Left renal cortex interstitium (tissue), 4 donors: ENCODE measurements around the gene SDR39U1. TPM values are rescaled to one million over a fixed set of nuclear protein-coding genes. Genes with fewer than 3 reads are reported as not detected.
A peak's percentile ranks its signal among the peaks of the same experiment; 100 is the strongest.

Experiments
- DNase-seq, 4 donors: peaks; one replicate each; pipeline ENCODE4 v3.0.0-alpha.2; 2013; ENCODE audit warnings: low read depth in 4 of 4, low spot score in 2 of 4, missing footprints in 1 of 4
- polyA plus RNA-seq, 4 donors: library from polyadenylated mRNA; unstranded; fragments of 120-200 nt; gene quantifications; one replicate each; pipeline ENCODE4 v1.2.1, GENCODE V29; 2013; ENCODE audit not compliant: insufficient read length in 4 of 4

The SDR39U1 gene
- polyA plus RNA-seq, 4 donors, result 49.6 to 92.1 (median 72.5) TPM

GRCh38 chr14:24414077-24414476, 28.5 kb downstream of the SDR39U1 start:
- DNase-seq, result no peak

DNA sequence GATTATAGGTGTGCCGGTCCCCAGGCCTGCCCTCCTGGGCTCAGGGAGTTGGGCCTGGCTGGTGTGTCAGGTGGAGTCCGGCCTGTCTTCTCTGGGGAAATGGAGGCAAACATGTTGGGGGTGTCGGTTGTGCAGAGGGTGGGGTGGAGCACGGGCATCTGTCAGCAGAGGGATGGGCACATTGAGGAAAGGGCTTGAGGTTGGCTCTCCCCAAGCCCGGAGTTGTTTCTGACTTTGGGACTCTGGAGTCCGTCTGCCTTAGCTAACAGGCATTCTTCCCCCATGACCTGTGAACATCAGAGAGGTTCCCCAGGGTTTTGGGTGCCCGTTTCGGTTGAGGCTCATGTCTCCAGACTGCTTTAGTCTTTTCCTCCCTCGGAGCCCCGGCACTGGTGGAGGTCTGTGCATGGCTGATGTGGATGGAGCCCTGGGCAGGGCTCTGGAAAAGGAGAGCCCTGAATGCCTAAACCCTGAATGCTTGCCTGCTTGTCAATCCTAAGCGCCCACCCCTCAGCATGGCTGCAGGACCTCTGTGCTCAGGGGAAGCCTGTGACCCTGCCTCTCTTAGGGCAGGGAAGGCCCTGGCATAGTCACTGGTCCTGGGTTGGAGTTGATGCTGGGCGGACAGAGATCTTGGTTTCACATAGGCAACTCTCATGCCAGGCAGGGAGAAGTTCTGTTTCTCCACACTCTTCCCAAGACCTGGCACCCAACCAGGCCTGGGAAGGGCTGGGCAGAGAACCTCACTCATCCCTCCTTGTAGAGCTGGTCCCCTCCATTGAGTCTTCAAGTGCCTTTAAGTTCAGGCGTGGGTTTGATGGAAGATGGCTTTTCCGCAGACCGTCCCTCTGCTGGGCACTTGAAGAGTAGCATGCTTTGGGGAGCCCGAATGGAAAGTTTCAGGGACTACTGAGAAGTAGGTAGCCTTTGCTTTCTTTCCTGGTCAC, 30.9 kb downstream of the SDR39U1 start:
- no peak for DNase-seq

GRCh38 chr14:24409956-24410355, 32.6 kb downstream of the SDR39U1 start:
- DNase-seq, result no peak

GRCh38 chr14:24409192-24409591, 33.4 kb downstream of the SDR39U1 start:
- DNase-seq, result no peak

DNA sequence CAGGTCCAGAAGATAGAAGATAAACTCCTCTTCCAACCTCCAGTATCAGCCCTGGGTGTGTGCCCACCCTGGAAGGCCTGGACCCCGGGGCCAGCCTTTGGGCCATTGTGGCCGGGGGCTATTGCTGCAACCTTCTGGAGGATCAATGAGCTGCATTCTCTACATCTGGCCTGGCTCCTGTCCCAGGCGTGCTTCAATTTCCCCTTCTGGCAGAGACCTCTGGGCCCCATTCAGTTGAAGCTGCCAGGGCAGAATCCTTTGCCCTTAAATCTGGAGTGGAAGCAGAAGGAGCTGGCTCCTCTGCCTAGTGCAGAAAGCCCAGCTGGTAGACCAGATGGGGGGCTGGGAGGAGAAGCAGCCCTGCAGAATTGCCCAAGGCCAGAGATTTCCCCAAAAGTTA, 33.8 kb downstream of the SDR39U1 start:
- DNase-seq, result no peak

- no peak for DNase-seq
Measured at GRCh38 chr14:24407608-24408325, 34.8 kb downstream of the SDR39U1 start.

DNA sequence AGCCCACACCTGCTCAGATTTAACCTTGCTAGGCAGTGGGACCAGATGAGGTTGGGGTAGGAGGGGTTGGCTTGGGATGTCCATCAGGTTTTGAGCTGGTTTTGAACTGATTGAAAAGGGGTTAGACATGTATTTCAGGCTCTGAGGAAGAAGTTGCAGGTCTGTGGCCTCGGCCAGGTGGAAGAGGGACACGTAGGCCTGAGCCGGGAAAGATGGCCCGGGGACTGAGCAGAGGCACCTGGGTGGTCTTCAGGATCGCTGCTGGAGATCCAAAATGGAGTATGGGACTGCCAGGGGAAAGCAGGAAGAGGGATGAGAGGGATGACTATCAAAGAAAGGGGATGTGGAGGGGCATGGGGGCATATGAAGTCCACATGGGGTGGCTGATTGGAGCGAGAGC, 36.2 kb downstream of the SDR39U1 start:
- no peak for DNase-seq

DNA sequence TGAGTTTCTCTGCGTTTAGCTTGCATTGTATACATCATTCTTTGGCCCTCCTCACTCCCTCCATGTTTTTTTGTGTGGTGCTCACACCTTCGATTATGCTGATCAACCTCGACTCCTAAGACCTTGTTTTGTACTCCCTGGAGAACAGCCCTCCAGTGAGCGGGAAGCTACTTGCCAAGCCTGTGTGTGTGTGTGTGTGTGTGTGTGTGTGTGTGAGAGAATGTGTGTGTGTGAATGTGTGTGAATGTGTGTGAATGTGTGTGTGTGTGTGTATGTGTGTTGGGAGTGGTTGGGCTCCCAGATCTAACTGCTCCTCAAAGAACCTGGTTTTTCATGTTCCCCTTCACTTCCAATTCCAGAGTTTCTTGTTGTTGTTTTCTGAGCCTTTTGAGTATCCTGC, 37.8 kb downstream of the SDR39U1 start:
- no peak for DNase-seq

DNA sequence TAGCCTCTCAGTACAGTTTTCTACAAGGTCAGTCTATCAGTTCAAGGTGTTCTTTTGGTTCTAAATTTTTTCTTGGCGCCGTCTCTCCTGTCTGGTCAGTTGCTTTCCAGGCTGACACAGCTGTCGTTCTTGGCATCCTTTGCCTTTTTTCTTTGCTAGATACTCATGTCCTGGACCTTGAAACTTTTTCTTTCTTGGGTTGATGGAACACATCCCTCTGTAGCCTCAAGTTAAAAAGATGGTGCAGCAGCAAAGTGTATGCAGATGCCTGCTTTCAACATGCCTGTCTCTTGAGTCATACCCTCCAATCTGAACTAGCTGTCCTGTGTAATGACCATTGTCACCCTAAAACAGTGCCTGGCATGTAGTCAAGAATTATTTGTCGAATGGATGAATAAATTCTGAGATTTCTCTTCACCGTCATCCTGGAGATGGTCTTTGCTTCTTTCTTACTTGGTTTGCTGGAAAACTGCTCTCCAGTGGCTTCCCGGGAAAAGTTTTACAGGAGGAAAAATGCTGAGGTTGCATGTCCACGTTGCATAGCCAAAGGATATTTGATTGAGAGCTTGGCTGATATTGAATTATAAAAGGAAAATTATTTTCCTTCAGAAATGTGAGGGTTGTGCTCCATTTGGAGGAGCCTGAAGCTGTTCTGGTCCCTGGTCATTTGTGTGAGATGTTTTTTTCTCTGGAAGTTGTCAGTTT, 39.1 kb downstream of the SDR39U1 start:
- no peak for DNase-seq

- DNase-seq, result no peak
Measured at GRCh38 chr14:24401810-24402702, 40.5 kb downstream of the SDR39U1 start.

DNA sequence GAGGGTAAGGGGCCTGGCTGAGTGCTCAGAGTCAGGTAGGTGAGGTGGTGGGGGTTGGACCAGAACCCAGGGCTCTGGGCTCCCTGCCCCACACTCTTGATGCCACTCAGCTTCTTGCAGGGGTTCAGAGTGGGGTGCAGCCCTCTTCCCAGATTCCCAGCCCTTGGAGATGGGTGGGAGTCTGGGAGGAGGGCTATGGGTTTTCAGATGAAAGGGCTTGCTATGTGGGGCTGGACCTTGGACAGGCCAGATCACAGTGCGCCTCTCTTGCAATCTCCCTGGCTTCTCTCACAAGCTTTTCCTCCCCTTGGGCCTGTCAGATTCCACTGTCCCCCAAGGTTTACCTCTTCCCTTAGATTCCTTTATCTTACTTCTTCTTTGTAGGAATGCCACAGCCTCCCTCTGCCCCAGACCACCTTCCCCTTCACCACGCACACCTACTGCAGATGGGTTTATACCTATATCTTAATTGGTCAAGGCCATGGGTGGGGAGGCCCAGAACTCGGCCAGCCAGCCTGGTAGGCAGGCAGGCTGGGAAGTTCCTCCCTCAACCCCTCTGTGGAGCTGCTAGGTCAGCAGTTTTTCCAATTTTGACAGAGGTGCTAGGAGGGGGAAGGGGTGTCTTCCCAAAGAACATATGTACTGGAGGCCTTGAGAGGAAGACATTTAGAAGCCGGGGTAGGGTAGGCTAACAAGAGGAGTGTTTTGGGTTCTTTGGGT, 42.4 kb downstream of the SDR39U1 start:
- no peak for DNase-seq

DNA sequence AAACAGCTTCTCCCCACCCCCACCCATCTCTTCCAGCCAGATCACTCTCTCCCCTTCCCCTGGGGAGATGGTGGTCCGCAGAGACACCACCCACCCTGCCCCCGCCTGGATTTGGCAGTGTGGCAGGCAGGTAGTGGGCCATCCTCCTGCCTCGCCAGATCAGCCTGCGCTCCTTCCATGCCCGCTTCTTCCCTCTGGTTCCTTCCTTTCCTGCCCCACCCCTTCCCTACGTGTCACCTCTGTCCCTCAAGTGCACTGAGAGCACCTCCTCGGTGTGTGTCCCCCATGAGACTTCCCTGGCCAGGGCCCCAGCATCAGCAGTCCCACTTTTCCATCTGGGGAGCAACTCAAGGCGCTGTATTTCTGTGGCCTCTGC, 43.1 kb downstream of the SDR39U1 start:
- no peak for DNase-seq

GRCh38 chr14:24398653-24399446, 43.7 kb downstream of the SDR39U1 start, which contains the start of gene NYNRIN:
Gene NYNRIN, plus strand, starts transcription at chr14:24399003. Its CDS starts 244 bp downstream, at chr14:24399247.
- peak in 1 of 4 donors; percentile 73 for DNase-seq

GRCh38 chr14:24398293-24398652, 44.3 kb downstream of the SDR39U1 start:
- DNase-seq, result peak in 2 of 4 donors; percentile 75 to 82

DNA sequence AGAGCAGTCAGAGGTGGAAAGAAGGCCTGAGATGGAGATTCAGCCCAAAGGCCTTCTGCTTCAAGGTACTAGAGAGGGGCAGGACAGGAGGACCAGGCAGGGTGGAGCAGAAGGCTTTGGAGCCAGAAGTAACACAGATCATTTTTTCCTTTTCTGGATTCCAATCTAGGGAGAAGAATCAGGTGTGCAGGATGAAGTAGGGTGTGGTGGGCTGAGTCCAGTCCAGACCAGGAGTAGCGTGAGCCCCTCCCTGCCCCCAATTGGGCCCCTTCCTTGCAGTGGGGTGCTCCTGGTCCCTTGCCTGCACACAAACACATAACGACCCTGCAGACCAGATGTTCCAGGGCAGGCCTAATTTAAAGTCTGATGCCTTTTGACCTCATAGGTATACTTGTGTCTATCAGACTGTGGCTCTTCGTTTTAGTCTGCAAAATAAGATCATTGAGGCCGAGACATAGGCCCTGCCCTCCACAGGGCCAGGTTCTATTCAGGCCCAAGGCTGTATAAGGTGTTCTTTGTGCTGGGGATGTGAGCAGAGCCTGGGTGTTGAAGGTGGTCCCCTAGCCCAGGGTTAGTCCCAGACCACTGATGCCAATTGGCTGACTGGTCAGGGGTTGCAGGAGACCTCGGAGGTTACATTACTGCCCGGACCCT, 44.8 kb downstream of the SDR39U1 start:
- no peak for DNase-seq

GRCh38 chr14:24395609-24396582, 46.7 kb downstream of the SDR39U1 start:
- no peak for DNase-seq

GRCh38 chr14:24394275-24394674, 48.3 kb downstream of the SDR39U1 start:
- DNase-seq, result no peak
